Measurements from ENCODE around the gene FMN2.

FMN2 gene

DNA sequence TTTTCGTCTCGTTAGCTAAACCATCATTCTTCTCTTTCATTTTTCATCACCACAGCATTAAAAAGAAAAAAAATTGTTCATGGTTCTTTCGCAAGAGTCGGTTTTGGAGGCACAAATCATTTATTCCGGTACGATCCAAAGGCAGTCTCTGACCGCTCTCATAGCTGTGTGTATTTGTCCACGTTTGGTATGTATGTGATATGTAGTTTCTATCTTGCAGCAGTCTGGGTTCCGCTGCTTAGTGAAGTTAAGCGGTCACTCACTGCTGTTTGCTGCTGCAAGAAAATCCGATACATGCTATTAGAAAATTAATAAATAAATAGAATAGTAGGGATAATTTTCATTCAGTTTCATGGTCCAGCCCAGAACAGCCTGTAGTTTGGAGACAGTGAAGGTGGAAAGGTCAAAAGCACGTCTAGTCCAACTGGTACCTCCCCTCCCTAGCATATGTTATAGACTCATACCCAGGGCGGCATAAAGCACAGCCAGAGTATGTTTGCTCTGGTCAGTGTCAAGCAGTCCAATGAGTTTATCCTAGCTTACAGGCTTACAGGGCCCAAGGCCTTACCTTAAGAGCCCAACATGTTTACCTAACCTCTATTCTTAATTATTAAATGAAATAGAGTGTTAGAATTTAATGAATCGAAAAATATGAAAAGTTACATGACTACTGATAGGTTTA is 2.5 kb downstream of the FMN2 start:
- H3K4me1 ChIP-seq (ENCODE audit: low read length) = no peaks in the 10 kb centered on the region
- H3K9me3 ChIP-seq (ENCODE audit: insufficient read depth, low read length) = no peaks in the 10 kb centered on the region
- TF ChIP-seq, protein P1, sequence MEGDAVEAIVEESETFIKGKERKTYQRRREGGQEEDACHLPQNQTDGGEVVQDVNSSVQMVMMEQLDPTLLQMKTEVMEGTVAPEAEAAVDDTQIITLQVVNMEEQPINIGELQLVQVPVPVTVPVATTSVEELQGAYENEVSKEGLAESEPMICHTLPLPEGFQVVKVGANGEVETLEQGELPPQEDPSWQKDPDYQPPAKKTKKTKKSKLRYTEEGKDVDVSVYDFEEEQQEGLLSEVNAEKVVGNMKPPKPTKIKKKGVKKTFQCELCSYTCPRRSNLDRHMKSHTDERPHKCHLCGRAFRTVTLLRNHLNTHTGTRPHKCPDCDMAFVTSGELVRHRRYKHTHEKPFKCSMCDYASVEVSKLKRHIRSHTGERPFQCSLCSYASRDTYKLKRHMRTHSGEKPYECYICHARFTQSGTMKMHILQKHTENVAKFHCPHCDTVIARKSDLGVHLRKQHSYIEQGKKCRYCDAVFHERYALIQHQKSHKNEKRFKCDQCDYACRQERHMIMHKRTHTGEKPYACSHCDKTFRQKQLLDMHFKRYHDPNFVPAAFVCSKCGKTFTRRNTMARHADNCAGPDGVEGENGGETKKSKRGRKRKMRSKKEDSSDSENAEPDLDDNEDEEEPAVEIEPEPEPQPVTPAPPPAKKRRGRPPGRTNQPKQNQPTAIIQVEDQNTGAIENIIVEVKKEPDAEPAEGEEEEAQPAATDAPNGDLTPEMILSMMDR (IDR thresholded peaks at IDR 0.05; ENCODE audit: low read depth, low read length) = no peak
- no peak for TF ChIP-seq EZH2phosphoT487 (IDR thresholded peaks at IDR 0.05; ENCODE audit: low read depth)
- H3K9ac ChIP-seq (ENCODE audit: low read length) = no peak overlapping the region
- no peak overlapping the region for H3K4me2 ChIP-seq (ENCODE audit: low read length)
- H3K79me2 ChIP-seq (ENCODE audit: low read length) = no peaks in the 10 kb centered on the region
- H3K36me3 ChIP-seq (replicated peaks; ENCODE audit: low read depth, low read length) = no peaks in the 10 kb centered on the region
- no peak overlapping the region for H3K4me3 ChIP-seq (ENCODE audit: low read length)
- H3K27me3 ChIP-seq (ENCODE audit: low read depth, low read length) = 0 out of 2 replicates have a peak, but pooled peaks cover 2% of the 10 kb centered on the region
- H2AFZ ChIP-seq (ENCODE audit: low read depth, low read length) = no peak overlapping the region
- no peaks in the 10 kb centered on the region for H4K20me1 ChIP-seq (ENCODE audit: insufficient read depth, low read length)
- no peak overlapping the region for H3K27ac ChIP-seq (ENCODE audit: low read length)

GRCh38 chr1:240096974-240097373 is 5.3 kb downstream of the FMN2 start:
- TF ChIP-seq, protein P1 (IDR thresholded peaks at IDR 0.05; ENCODE audit: low read depth, low read length) = no peak
- TF ChIP-seq EZH2phosphoT487 (IDR thresholded peaks at IDR 0.05; ENCODE audit: low read depth) = no peak
- Histone ChIP-seq H3K4me3 (ENCODE audit: low read length) (no peak overlapping the region), H3K27me3 (ENCODE audit: low read depth, low read length) (peaks cover 17% of the 10 kb centered on the region; the same call in 1 of the 2 replicates), H3K9ac (ENCODE audit: low read length) (no peak overlapping the region), H3K79me2 (ENCODE audit: low read length) (no peaks in the 10 kb centered on the region), H3K4me2 (ENCODE audit: low read length) (no peak overlapping the region), H3K9me3 (ENCODE audit: insufficient read depth, low read length) (no peaks in the 10 kb centered on the region), H2AFZ (ENCODE audit: low read depth, low read length) (no peak overlapping the region), H3K36me3 (replicated peaks; ENCODE audit: low read depth, low read length) (no peaks in the 10 kb centered on the region), H4K20me1 (ENCODE audit: insufficient read depth, low read length) (no peaks in the 10 kb centered on the region), H3K27ac (ENCODE audit: low read length) (no peak overlapping the region), H3K4me1 (ENCODE audit: low read length) (no peaks in the 10 kb centered on the region)

DNA sequence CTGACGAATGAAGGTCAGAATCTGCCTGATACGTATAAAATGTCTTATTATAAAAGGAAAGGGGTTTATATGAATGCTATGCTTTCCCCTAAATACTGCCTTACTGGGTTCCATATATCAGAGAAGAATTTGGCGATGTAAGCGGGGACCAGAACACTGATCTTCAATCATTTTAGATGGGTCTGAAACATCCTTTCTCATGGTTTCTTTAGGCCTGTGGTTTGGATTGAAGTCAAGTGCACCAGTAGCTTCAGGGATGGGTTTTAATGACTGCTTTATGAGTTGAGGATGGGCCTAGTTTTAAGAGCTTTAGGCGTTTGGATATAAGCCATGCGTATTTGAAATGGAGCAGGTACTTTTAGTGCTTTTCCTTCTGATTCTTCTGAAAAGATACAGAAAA is 6.9 kb downstream of the FMN2 start:
- no peaks in the 10 kb centered on the region for H3K79me2 ChIP-seq (ENCODE audit: low read length)
- no peak overlapping the region for H3K9ac ChIP-seq (ENCODE audit: low read length)
- H3K4me1 ChIP-seq (ENCODE audit: low read length) = no peaks in the 10 kb centered on the region
- peaks cover 17% of the 10 kb centered on the region; the same call in 1 of the 2 replicates for H3K27me3 ChIP-seq (ENCODE audit: low read depth, low read length)
- H3K9me3 ChIP-seq (ENCODE audit: insufficient read depth, low read length) = no peaks in the 10 kb centered on the region
- no peak for TF ChIP-seq EZH2phosphoT487 (IDR thresholded peaks at IDR 0.05; ENCODE audit: low read depth)
- TF ChIP-seq, protein P1 (IDR thresholded peaks at IDR 0.05; ENCODE audit: low read depth, low read length) = no peak
- H3K36me3 ChIP-seq (replicated peaks; ENCODE audit: low read depth, low read length) = no peaks in the 10 kb centered on the region
- H3K4me2 ChIP-seq (ENCODE audit: low read length) = no peak overlapping the region
- no peak overlapping the region for H3K27ac ChIP-seq (ENCODE audit: low read length)
- no peak overlapping the region for H3K4me3 ChIP-seq (ENCODE audit: low read length)
- H2AFZ ChIP-seq (ENCODE audit: low read depth, low read length) = no peak overlapping the region
- H4K20me1 ChIP-seq (ENCODE audit: insufficient read depth, low read length) = no peaks in the 10 kb centered on the region

- TF ChIP-seq EZH2phosphoT487 (IDR thresholded peaks at IDR 0.05; ENCODE audit: low read depth) = no peak
- TF ChIP-seq, protein P1 (IDR thresholded peaks at IDR 0.05; ENCODE audit: low read depth, low read length) = no peak
- H3K9ac ChIP-seq (ENCODE audit: low read length) = no peak overlapping the region
- H3K9me3 ChIP-seq (ENCODE audit: insufficient read depth, low read length) = no peaks in the 10 kb centered on the region
- H3K4me3 ChIP-seq (ENCODE audit: low read length) = no peak overlapping the region
- no peak overlapping the region for H3K4me2 ChIP-seq (ENCODE audit: low read length)
- no peaks in the 10 kb centered on the region for H3K79me2 ChIP-seq (ENCODE audit: low read length)
- no peaks in the 10 kb centered on the region for H3K4me1 ChIP-seq (ENCODE audit: low read length)
- H3K36me3 ChIP-seq (replicated peaks; ENCODE audit: low read depth, low read length) = no peaks in the 10 kb centered on the region
- H4K20me1 ChIP-seq (ENCODE audit: insufficient read depth, low read length) = no peaks in the 10 kb centered on the region
- no peak overlapping the region for H2AFZ ChIP-seq (ENCODE audit: low read depth, low read length)
- H3K27ac ChIP-seq (ENCODE audit: low read length) = no peak overlapping the region
- peaks cover 17% of the 10 kb centered on the region; the same call in 1 of the 2 replicates for H3K27me3 ChIP-seq (ENCODE audit: low read depth, low read length)
Measured at GRCh38 chr1:240099329-240099728, 7.6 kb downstream of the FMN2 start.
